Mesothelial cell of epicardium (in vitro differentiated cells): ENCODE measurements around the gene FAM83F. TPM values are rescaled to one million over a fixed set of nuclear protein-coding genes. Genes with fewer than 3 reads are reported as not detected.

Source experiments
- DNase-seq, 2 experiments: peaks; one replicate each; pipeline ENCODE4 v3.0.0; 2021; ENCODE audit warnings: low spot score in 2 of 2; ENCODE audit not compliant: unreplicated experiment in 2 of 2
- H3K27ac Mint-ChIP-seq: 2 replicates; pipeline ENCODE4 v1.8.0; 2021; ENCODE audit warnings: mixed read lengths
- H3K27me3 Mint-ChIP-seq: 2 replicates; pipeline ENCODE4 v1.8.0; 2021; ENCODE audit warnings: low read depth, mixed read lengths
- H3K36me3 Mint-ChIP-seq: 2 replicates; pipeline ENCODE4 v1.8.0; 2021; ENCODE audit warnings: mixed read lengths
- H3K4me1 Mint-ChIP-seq: 2 replicates; pipeline ENCODE4 v1.8.0; 2021; ENCODE audit warnings: mixed read lengths
- H3K4me3 Mint-ChIP-seq: 2 replicates; pipeline ENCODE4 v1.8.0; 2021; ENCODE audit warnings: mild to moderate bottlenecking, moderate library complexity, mixed read lengths
- H3K9me3 Mint-ChIP-seq: 2 replicates; pipeline ENCODE4 v1.8.0; 2021; ENCODE audit warnings: mixed read lengths
- CTCF ChIP-seq: fragments of 200-600 bp; sonication (generic); IDR thresholded peaks from one replicate; pipeline ENCODE4 v1.5.0; 2021; ENCODE audit warnings: antibody characterized with exemption; ENCODE audit not compliant: unreplicated experiment
- total RNA-seq: library from RNA; stranded (reverse); gene quantifications from 3 replicates; pipeline ENCODE4 v1.2.1, GENCODE V29; 2021

FAM83F gene
- total RNA-seq, 1 donor from 2014 or later: 8.0 TPM

GRCh38 chr22:40082184-40082583, 87.4 kb downstream of the FAM83F start:
- H3K27me3 Mint-ChIP-seq: no peaks in the 10 kb centered on the region

GRCh38 chr22:40083794-40084193, 89.0 kb downstream of the FAM83F start:
- Mint-ChIP-seq H3K27me3 (no peaks in the 10 kb centered on the region), H3K9me3 (no peaks in the 10 kb centered on the region), H3K36me3 (peaks cover 1% of the 10 kb centered on the region)

More at GRCh38 chr22:40082184-40082583, 87.4 kb downstream of the FAM83F start:
- DNase-seq: no peak
- H3K27ac Mint-ChIP-seq: no peak overlapping the region
- peaks cover 1% of the 10 kb centered on the region for H3K36me3 Mint-ChIP-seq
- no peak for TF ChIP-seq CTCF
- no peaks in the 10 kb centered on the region for H3K4me1 Mint-ChIP-seq
- no peak overlapping the region for H3K4me3 Mint-ChIP-seq
- H3K9me3 Mint-ChIP-seq: no peaks in the 10 kb centered on the region

GRCh38 chr22:40084246-40084645, 89.5 kb downstream of the FAM83F start:
- Mint-ChIP-seq H3K27me3 (no peaks in the 10 kb centered on the region), H3K27ac (no peak overlapping the region), H3K4me1 (no peaks in the 10 kb centered on the region), H3K4me3 (no peak overlapping the region), H3K36me3 (peaks cover 1% of the 10 kb centered on the region), H3K9me3 (no peaks in the 10 kb centered on the region)
- no peak for TF ChIP-seq CTCF
- no peak for DNase-seq

More at GRCh38 chr22:40083794-40084193, 89.0 kb downstream of the FAM83F start:
- Mint-ChIP-seq H3K4me3 (no peak overlapping the region), H3K4me1 (no peaks in the 10 kb centered on the region), H3K27ac (no peak overlapping the region)
- TF ChIP-seq CTCF: no peak
- DNase-seq: no peak

- H3K9me3 Mint-ChIP-seq: peaks cover 5% of the 10 kb centered on the region
- no peak for DNase-seq
Measured at GRCh38 chr22:40088818-40089217, 94.1 kb downstream of the FAM83F start.

More at GRCh38 chr22:40088818-40089217, 94.1 kb downstream of the FAM83F start:
- no peak overlapping the region for H3K4me3 Mint-ChIP-seq
- H3K36me3 Mint-ChIP-seq: no peaks in the 10 kb centered on the region
- no peak for TF ChIP-seq CTCF
- no peak overlapping the region for H3K27ac Mint-ChIP-seq
- H3K27me3 Mint-ChIP-seq: no peaks in the 10 kb centered on the region
- H3K4me1 Mint-ChIP-seq: no peaks in the 10 kb centered on the region

Other genes starting within 250 kb of the FAM83F start
- not detected in 3 replicates for gene ENTHD1, start 101.2 kb upstream of the FAM83F start, total RNA-seq
- gene GRAP2, start 93.9 kb upstream of the FAM83F start, total RNA-seq: 0.11 TPM in 1 of 3 replicates, not detected in the others
- gene TMA7B, start 34.6 kb upstream of the FAM83F start, total RNA-seq: not detected in 3 replicates
- 71.5 to 80.1 TPM (median 75.7 TPM) in 3 replicates for gene TNRC6B, start 183.0 kb downstream of the FAM83F start, total RNA-seq